NCI-H146 (cell line): ENCODE results near the gene CNTN2.

Experiments
- DNase-seq: peaks from one replicate; lab custom pipeline; 2025; lab: John Stamatoyannopoulos, UW

The CNTN2 gene

GRCh38 chr1:205042911-205043806, at the start of gene CNTN2:
Gene CNTN2, plus strand, starts transcription at chr1:205043212. Its CDS starts 9,974 bp downstream, at chr1:205053186.
- peak; percentile 82 for DNase-seq

GRCh38 chr1:204994086-204994862, 48.7 kb upstream of the CNTN2 start:
- DNase-seq: no peak

GRCh38 chr1:204996981-204997380, 46.0 kb upstream of the CNTN2 start:
- no peak for DNase-seq

GRCh38 chr1:204997591-204998355, 45.2 kb upstream of the CNTN2 start:
- DNase-seq: no peak

GRCh38 chr1:205001162-205001561, 41.9 kb upstream of the CNTN2 start:
- no peak for DNase-seq

- DNase-seq: peak; percentile 6
Observed at GRCh38 chr1:205002705-205003104, 40.3 kb upstream of the CNTN2 start.

GRCh38 chr1:205003358-205004131, 39.5 kb upstream of the CNTN2 start:
- peak; percentile 92 for DNase-seq

- no peak for DNase-seq
Observed at GRCh38 chr1:205004351-205004750, 38.7 kb upstream of the CNTN2 start.

GRCh38 chr1:205008896-205009295, 34.1 kb upstream of the CNTN2 start:
- DNase-seq: no peak

GRCh38 chr1:205009670-205010069, 33.3 kb upstream of the CNTN2 start:
- no peak for DNase-seq

GRCh38 chr1:205012391-205013140, 30.4 kb upstream of the CNTN2 start:
- DNase-seq: no peak

GRCh38 chr1:205013683-205014367, 29.2 kb upstream of the CNTN2 start:
- no peak for DNase-seq

- DNase-seq: no peak
Observed at GRCh38 chr1:205014783-205015182, 28.2 kb upstream of the CNTN2 start.

- no peak for DNase-seq
Observed at GRCh38 chr1:205015241-205015640, 27.8 kb upstream of the CNTN2 start.

GRCh38 chr1:205016075-205016474, 26.9 kb upstream of the CNTN2 start:
- DNase-seq: no peak

GRCh38 chr1:205016584-205016983, 26.4 kb upstream of the CNTN2 start:
- DNase-seq: no peak

GRCh38 chr1:205017001-205017400, 26.0 kb upstream of the CNTN2 start:
- no peak for DNase-seq

- DNase-seq: no peak
Observed at GRCh38 chr1:205017766-205018165, 25.2 kb upstream of the CNTN2 start.

- no peak for DNase-seq
Observed at GRCh38 chr1:205018381-205018780, 24.6 kb upstream of the CNTN2 start.

GRCh38 chr1:205020466-205020865, 22.5 kb upstream of the CNTN2 start:
- no peak for DNase-seq
